Measurements from ENCODE around the gene MAN2A1.

The MAN2A1 gene

DNA sequence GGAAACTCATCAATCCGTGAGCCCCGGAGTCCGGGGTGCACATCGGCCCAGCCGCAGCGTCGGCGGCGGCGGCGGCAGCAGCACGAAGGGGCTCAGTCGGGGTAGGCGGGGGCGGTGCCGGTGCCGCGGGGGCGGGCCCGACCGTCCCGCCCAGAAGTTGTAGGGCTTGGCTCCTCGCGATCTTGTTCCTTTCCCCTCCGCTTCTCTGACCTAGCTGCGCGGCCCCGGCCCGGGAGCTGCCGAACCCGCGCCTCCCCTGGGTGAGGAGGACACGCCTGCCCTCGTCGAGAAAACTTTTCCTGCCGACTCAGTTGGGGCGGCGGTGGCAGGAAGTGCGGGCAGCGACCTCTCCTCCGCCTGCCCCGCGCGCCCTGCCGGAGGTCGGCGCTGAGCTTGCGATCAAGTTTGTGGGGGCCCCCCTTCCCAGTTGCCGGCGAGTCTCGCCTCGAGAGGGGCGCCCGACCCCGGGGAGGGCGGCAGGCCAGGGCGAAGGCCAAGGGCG lies at the start of gene MAN2A1:
Gene MAN2A1, plus strand, starts transcription at position 188 of the 502 bp plus-strand sequence. CDS start 491 bp downstream, outside the sequence.
- DNase-seq (ENCODE audit: low read depth in 2 of 2) = peak; percentile 63 to 69

DNA sequence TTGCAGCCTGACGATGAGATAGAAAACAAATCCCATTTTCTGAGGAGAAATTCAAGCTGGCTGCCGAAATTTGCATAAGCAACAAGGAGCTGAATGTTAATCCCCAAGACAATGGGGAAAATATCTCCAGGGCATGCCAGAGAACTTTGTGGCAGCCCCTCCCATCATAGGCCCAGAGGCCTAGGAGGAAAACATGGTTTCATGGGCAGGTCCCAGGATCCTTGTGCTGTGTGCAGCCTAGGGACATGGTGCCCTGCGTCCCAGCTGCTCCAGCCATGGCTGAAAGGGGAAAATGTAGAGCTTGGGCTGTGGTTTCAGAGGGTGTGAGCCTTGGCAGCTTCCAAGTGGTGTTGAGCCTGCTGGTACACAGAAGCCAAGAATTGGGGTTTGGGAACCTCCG lies 48.8 kb upstream of the MAN2A1 start:
- DNase-seq (ENCODE audit: low read depth in 2 of 2) = no peak

GRCh38 chr5:109643791-109644350 lies 45.9 kb upstream of the MAN2A1 start:
- no peak for DNase-seq (ENCODE audit: low read depth in 2 of 2)

GRCh38 chr5:109644829-109645228 lies 44.9 kb upstream of the MAN2A1 start:
- DNase-seq (ENCODE audit: low read depth in 2 of 2) = no peak

DNA sequence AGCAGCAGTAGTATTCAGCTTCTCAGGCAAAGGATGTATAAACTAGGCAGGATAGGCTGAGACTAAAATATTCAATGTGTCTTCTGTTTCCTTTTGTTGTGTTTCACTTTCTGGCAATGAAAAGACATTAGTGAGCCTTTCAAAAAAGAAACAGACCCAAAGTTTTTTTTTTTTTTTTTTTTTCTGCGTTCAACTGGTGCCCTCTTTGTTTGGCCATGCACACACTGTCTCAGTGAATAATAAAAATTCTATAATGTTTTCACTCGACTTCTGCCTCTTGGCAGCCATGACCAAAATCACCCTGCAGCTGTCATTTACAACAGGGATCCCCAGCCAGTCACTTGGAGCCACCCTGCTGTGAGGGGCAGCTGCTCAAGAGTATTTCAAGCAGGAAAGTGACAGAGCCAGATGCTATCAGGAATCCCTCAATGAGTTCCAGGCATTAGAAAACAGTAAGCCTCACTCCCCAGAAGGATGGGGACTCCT lies 44.0 kb upstream of the MAN2A1 start:
- DNase-seq (ENCODE audit: low read depth in 2 of 2) = no peak

- DNase-seq (ENCODE audit: low read depth in 2 of 2) = no peak
Observed at GRCh38 chr5:109649318-109649717, 40.4 kb upstream of the MAN2A1 start.

GRCh38 chr5:109650493-109650892 lies 39.2 kb upstream of the MAN2A1 start:
- no peak for DNase-seq (ENCODE audit: low read depth in 2 of 2)

GRCh38 chr5:109652096-109652495 lies 37.6 kb upstream of the MAN2A1 start:
- no peak for DNase-seq (ENCODE audit: low read depth in 2 of 2)

- DNase-seq (ENCODE audit: low read depth in 2 of 2) = no peak
Observed at GRCh38 chr5:109653042-109653441, 36.7 kb upstream of the MAN2A1 start.

- no peak for DNase-seq (ENCODE audit: low read depth in 2 of 2)
Observed at GRCh38 chr5:109653561-109654239, 36.0 kb upstream of the MAN2A1 start.

GRCh38 chr5:109654455-109654854 lies 35.3 kb upstream of the MAN2A1 start:
- DNase-seq (ENCODE audit: low read depth in 2 of 2) = peak; percentile 5 to 14

- DNase-seq (ENCODE audit: low read depth in 2 of 2) = no peak
Observed at GRCh38 chr5:109655841-109656240, 33.9 kb upstream of the MAN2A1 start.

DNA sequence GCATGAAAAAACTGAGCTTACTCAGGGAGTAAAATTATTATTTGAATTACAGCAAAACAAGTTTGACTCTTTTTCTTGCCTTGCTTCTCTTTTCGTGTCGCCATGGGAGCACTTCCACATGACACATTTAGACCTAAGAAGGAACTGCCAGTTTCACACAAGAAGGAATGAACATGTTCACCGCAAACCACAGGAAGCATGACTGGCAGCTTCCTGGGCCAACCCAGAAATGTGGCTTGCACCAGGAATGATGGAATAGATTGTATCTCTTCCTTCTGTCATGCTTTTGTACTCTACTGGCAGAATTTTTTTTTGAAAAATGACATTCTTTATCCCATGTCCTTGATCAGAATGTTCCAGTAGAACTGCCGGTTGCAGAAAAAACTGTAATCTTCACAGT lies 32.9 kb upstream of the MAN2A1 start:
- peak; percentile 21 to 30 for DNase-seq (ENCODE audit: low read depth in 2 of 2)

DNA sequence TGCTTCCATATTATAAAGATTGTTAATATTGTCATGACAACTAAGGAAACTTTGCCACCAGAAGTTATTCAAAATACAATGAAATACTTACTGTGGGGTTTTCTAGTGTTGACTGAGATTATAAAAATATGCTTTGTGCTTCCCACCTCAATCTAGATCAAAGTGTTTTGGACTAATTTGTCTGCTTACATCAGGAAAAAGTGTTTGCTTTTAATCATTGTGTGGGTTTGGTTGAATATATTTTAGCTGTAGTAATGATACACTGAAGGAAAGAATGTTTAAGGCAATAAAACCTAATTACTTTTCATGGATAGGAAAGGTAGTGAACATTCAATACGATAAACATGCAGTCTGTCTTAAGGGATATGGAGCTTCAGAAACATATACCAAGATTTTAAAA lies 29.8 kb upstream of the MAN2A1 start:
- DNase-seq (ENCODE audit: low read depth in 2 of 2) = no peak

- DNase-seq (ENCODE audit: low read depth in 2 of 2) = no peak
Observed at GRCh38 chr5:109660301-109660700, 29.4 kb upstream of the MAN2A1 start.

DNA sequence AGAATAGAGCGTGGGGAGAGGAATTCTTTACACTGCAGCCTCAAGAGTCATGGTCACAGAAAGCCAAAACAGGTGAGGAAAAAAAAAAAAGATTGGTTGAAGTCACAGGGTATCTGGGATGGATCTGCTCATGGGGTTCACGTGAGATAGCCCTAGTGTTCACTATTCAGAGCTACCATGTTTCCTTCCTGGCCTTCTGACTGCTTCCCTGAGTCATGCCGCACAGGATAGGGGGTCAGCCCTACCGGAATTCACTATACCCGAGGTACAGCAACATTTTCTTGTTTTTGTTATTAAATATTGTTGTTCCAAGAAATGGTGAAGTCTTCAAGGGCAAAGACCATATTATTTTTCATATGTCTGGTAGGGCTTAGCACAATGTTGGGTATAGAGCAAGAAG lies 21.5 kb upstream of the MAN2A1 start:
- no peak for DNase-seq (ENCODE audit: low read depth in 2 of 2)

DNA sequence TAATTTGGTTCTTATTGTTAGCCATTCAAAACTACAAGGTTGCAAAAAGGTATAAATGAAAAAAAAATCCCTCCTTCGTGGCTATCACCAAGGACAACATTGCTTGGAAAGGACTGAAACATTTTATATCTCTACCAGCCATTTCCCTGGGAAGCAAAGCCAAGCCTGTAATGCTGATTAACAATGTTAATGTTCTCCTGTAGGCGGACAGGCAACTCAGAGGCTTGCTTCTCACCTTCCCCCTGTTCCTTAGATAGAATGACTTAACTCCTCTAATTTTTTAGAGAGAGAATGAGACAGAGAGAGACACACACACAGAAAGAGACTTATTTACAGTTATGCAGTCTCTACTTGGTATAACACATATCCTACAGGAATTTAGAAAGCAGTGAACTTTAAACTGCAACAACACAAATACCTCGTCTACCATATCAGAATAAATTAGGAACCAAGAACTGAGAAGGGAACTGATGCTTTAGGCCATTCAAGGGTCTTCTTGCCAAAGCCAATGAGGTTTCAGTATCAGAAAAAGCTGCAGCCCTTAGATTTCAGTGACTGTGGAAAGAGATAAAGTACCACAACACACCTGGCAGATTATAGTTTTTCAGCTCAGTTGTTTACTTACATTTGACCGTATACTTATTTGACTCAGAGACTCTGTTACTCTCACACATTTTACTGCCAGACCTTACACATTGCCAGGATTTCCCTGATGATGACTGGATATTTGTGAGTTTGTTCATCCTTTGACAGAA lies 20.9 kb upstream of the MAN2A1 start:
- no peak for DNase-seq (ENCODE audit: low read depth in 2 of 2)

- DNase-seq (ENCODE audit: low read depth in 2 of 2) = no peak
Observed at GRCh38 chr5:109669991-109670706, 19.6 kb upstream of the MAN2A1 start.

DNA sequence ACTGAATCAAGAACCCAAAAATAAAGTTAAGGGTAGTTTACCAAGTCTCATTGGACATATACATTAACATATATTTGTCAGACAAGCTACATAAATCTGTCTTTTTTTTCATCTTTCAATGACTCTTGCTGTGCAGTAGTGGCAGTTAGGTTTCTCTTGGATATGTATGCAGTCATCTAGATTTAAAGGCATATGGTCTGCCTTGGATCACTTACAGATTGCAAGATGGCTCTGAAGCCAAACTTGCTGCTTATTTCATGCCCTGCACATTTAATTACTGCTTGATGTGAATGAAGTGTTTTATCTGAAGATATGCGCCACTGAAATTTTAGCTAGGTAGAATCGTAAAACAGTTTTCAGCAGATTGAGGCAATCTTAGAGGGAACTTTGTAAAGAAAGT lies 18.6 kb upstream of the MAN2A1 start:
- DNase-seq (ENCODE audit: low read depth in 2 of 2) = no peak

- no peak for DNase-seq (ENCODE audit: low read depth in 2 of 2)
Observed at GRCh38 chr5:109674596-109674995, 15.1 kb upstream of the MAN2A1 start.

DNA sequence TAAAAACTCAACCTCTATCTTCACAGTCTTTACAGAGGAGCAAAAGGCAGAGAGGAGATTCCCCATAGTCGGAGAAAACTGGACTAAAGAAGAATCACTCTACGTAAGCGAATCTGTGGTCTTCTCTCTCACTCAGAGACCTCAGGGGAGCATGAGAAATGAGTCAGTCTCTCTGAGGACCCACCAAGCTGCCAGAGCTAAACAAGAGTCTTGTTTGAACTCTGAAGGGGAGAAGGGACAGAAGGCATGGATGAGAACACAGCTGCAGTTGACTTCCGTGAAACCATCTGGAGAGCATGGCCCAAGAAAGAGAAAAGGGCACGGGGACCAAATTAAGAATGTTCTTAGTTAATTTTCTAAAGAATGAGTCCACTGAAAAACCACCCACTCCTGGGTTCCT lies 12.8 kb upstream of the MAN2A1 start:
- DNase-seq (ENCODE audit: low read depth in 2 of 2) = no peak

GRCh38 chr5:109678447-109678846 lies 11.3 kb upstream of the MAN2A1 start:
- DNase-seq (ENCODE audit: low read depth in 2 of 2) = no peak

All from stimulated activated CD8-positive, alpha-beta memory T cell treated with anti-CD3 and anti-CD28 coated beads, Interleukin-15, amount 100 ng/mL, for 48 hours (primary cell).